Activated T-cell treated with anti-CD3 and anti-CD28 coated beads, Interleukin-2, amount 50 U/mL, for 24 hours (primary cell): ENCODE measurements around the gene BLCAP.

Experiments used
- DNase-seq: peaks from one replicate; pipeline ENCODE4 v3.0.0-alpha.2; 2020
- H3K27ac Mint-ChIP-seq: 2 replicates; pipeline ENCODE4 v1.8.0; 2020; ENCODE audit warnings: mild to moderate bottlenecking, mixed read lengths
- H3K27me3 Mint-ChIP-seq: 2 replicates; pipeline ENCODE4 v1.8.0; 2020; ENCODE audit warnings: mixed read lengths
- H3K36me3 Mint-ChIP-seq: 2 replicates; pipeline ENCODE4 v1.8.0; 2020; ENCODE audit warnings: low read depth, mixed read lengths
- H3K4me1 Mint-ChIP-seq: 2 replicates; pipeline ENCODE4 v1.8.0; 2020; ENCODE audit warnings: low read depth, mixed read lengths
- H3K4me3 Mint-ChIP-seq: 2 replicates; pipeline ENCODE4 v1.8.0; 2020; ENCODE audit warnings: mild to moderate bottlenecking, moderate library complexity, mixed read lengths
- H3K9me3 Mint-ChIP-seq: 2 replicates; pipeline ENCODE4 v1.8.0; 2020; ENCODE audit warnings: mixed read lengths

The BLCAP gene

GRCh38 chr20:37518606-37519507, 8.8 kb downstream of the BLCAP start:
- Mint-ChIP-seq H3K4me3 (no peak overlapping the region), H3K4me1 (peaks cover 37% of the 10 kb centered on the region), H3K36me3 (peaks cover 71% of the 10 kb centered on the region), H3K9me3 (no peaks in the 10 kb centered on the region), H3K27ac (no peak overlapping the region), H3K27me3 (no peaks in the 10 kb centered on the region)
- no peak for DNase-seq

GRCh38 chr20:37518059-37518458, 9.6 kb downstream of the BLCAP start:
- H3K4me1 Mint-ChIP-seq, result peaks cover 30% of the 10 kb centered on the region
- no peaks in the 10 kb centered on the region for H3K27me3 Mint-ChIP-seq
- peaks cover 71% of the 10 kb centered on the region for H3K36me3 Mint-ChIP-seq
- no peak overlapping the region for H3K27ac Mint-ChIP-seq
- no peaks in the 10 kb centered on the region for H3K9me3 Mint-ChIP-seq
- H3K4me3 Mint-ChIP-seq, result no peak overlapping the region
- DNase-seq, result no peak

DNA sequence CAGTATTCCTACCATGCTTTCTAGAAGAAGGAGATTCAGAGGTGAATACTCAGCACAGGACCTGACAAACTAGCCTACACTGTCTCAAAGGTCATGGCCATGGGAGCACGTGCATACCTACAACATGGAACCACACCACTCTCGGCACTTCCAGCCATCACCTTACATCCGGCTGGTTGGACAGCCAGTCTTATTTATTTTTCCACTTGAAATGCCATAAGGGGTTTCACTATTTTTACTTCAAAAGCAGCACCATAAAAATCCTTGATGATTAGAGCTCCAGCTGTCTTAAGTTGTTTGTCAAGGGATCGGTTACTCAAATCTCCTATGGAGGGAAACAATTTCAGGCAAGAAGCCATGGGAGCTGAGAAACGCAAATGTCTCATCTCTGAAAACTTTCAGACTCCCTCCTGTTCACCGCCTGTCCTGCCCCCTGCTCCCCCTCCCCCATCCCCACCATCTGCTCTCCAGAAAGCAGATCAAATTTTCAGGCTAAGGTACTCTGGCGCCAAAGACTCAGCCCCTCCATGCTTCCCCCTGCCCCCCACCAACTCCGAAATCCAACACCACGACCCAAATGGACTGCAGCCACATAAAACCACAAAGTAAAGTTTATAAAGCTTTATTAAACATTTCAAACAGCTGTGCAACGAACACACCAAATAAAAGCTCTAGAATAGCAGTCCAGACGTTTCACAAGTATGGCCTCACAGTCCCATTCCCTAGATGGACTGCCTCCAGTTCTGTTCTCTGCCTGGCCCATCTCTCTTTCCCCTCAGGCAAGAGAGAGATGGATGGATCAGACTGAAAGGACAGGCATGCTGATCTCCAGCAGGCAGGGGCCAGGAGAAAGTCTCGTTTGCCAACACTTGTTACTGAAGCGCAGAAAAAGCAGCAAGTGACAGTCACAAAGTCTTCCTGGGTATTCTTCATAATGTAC, 10.6 kb downstream of the BLCAP start:
- H3K36me3 Mint-ChIP-seq, result peaks cover 74% of the 10 kb centered on the region
- H3K27ac Mint-ChIP-seq, result no peak overlapping the region
- H3K27me3 Mint-ChIP-seq, result no peaks in the 10 kb centered on the region
- H3K9me3 Mint-ChIP-seq, result no peaks in the 10 kb centered on the region
- H3K4me1 Mint-ChIP-seq, result peaks cover 26% of the 10 kb centered on the region
- no peak overlapping the region for H3K4me3 Mint-ChIP-seq
- no peak for DNase-seq

DNA sequence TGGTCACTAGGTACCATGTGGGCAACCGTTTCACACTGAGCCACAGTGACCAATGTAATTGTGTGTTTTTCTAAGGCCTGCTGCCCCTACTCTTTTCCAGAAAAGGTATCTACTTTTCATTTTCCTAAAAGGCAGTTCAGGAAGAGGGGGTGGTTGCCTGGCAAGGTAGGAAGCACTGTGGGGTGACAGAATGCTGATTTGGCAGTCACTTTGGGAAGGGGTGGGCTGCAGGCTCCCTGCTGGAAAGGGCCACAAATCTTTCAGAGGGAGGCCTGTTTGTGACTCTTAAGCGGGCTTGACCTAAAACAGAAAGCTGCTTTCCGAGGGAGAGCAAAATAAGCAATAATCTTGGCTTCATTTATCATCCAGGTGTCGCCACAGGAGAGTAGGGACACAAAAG, 11.8 kb downstream of the BLCAP start:
- H3K36me3 Mint-ChIP-seq, result peaks cover 76% of the 10 kb centered on the region
- peaks cover 22% of the 10 kb centered on the region for H3K4me1 Mint-ChIP-seq
- H3K27ac Mint-ChIP-seq, result no peak overlapping the region
- H3K9me3 Mint-ChIP-seq, result no peaks in the 10 kb centered on the region
- DNase-seq, result no peak
- no peak overlapping the region for H3K4me3 Mint-ChIP-seq
- H3K27me3 Mint-ChIP-seq, result no peaks in the 10 kb centered on the region

DNA sequence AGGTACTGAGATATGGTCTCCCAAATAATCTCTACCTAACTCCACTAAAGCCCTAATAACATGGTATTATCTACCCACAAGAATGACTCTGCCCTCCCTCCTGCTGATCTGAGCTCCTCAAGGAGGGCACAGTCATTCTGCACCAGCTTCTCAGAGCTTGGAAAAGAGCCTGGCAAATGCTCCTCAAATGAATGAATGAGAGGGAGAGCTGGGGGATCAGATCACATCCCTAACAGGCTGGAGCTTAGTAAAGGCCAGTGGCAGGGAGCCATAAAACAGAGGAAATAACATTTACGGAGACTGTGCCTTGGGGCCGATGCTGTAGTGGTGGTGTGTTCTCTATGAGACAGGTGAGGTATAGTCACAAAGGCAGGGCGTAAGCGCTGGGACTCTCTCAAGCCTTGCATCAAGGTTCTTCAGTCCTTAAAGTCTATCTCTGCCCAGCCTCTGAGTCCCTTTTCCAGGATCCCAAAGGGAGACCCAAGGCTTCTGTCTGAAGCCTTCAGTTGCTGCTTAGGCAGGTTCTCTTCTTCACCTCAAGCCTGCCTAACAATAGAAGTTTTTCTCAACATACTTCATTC, 13.8 kb downstream of the BLCAP start:
- Mint-ChIP-seq H3K36me3 (peaks cover 73% of the 10 kb centered on the region), H3K9me3 (no peaks in the 10 kb centered on the region), H3K27ac (no peak overlapping the region), H3K4me1 (peaks cover 11% of the 10 kb centered on the region), H3K4me3 (no peak overlapping the region), H3K27me3 (no peaks in the 10 kb centered on the region)
- no peak for DNase-seq

DNA sequence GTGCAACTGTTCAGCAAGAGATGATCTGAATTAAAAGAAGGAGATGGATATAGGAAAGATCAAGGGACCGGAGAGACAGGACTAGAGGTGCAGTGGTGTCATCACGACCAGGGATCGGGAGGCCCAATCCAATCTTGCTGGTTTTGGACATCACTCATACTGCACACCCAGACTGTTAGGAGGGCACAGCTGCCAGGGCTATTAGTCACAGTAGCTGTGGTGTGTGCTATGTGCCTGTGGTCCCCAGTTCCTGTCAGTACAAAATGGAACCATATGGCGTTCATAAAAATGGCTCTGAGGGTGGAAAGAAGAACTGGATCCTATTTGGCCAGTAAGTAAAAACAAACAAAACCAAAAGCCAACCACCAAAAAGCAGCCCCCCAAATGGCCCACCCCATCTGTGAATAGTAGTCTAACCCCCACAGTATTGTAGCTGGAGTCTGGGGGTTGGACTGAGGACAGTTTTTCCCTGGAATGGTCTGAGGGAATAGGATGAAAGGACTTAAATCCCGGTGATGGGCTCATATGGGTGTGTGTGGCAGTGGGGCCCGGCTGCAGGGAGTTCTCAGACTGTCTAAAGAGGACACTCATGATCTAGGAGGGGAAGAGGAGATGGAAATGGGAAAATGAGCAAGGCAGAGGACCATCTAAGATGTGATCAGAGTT, 15.9 kb downstream of the BLCAP start:
- Mint-ChIP-seq H3K9me3 (no peaks in the 10 kb centered on the region), H3K27me3 (no peaks in the 10 kb centered on the region), H3K36me3 (peaks cover 55% of the 10 kb centered on the region), H3K4me3 (no peak overlapping the region), H3K4me1 (peaks cover 5% of the 10 kb centered on the region), H3K27ac (no peak overlapping the region)
- DNase-seq, result no peak

DNA sequence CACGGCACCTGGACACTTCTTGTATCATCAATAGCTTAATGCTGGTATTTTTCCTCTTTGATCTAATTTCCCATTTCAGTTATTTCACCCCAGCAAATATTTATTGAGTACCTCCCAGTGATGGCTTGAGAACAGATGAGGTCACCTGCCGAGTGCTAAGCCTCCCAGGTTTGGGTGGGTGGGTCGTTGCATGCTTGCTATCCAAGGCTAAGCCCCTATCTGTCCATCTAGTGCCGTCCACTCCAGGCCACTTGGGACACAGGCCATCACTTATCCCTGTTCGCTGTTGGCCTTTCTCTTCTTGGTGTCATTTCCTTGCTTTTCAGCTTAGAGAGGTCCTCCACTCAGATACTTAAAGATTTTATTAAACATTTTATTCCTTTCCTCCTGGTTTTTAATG, 17.4 kb downstream of the BLCAP start:
- H3K4me3 Mint-ChIP-seq, result no peak overlapping the region
- no peaks in the 10 kb centered on the region for H3K9me3 Mint-ChIP-seq
- H3K36me3 Mint-ChIP-seq, result peaks cover 45% of the 10 kb centered on the region
- no peaks in the 10 kb centered on the region for H3K27me3 Mint-ChIP-seq
- H3K4me1 Mint-ChIP-seq, result no peaks in the 10 kb centered on the region
- no peak overlapping the region for H3K27ac Mint-ChIP-seq
- DNase-seq, result no peak

DNA sequence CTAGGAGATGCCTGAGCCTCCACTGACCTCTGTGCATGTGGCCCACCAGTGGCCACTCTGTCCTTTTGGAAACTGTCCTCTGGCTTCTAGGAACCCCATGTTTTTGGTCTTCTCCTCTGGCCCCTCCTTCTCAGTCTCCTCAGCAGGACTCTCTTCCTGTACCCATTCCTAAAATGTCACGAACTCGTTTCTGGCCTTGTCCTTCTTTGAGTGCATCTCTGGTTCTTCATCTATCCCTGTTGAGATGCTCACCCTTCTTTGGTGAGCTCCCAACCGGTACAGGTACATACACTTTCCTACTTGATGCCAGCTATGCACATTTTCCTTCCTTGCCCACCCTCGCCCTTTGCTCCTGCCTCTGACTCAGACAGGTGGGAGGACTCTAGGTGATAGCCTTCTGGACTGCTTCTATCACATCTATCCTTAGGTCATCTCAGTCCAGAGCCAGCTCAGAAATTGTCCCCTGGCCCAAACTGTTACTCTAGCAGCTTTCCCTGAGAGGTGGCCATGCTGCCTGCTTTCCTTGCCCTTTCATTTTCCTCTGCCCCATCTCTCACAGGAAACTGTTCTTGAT, 21.4 kb downstream of the BLCAP start:
- no peak for DNase-seq
- no peaks in the 10 kb centered on the region for H3K4me1 Mint-ChIP-seq
- no peaks in the 10 kb centered on the region for H3K9me3 Mint-ChIP-seq
- H3K4me3 Mint-ChIP-seq, result no peak overlapping the region
- peaks cover 16% of the 10 kb centered on the region for H3K36me3 Mint-ChIP-seq
- no peaks in the 10 kb centered on the region for H3K27me3 Mint-ChIP-seq
- no peak overlapping the region for H3K27ac Mint-ChIP-seq

- Mint-ChIP-seq H3K4me3 (no peak overlapping the region), H3K36me3 (peaks cover 8% of the 10 kb centered on the region), H3K9me3 (no peaks in the 10 kb centered on the region), H3K4me1 (no peaks in the 10 kb centered on the region), H3K27me3 (no peaks in the 10 kb centered on the region), H3K27ac (no peak overlapping the region)
- no peak for DNase-seq
Measured at GRCh38 chr20:37505263-37506151, 22.2 kb downstream of the BLCAP start.

GRCh38 chr20:37504404-37505096, 23.1 kb downstream of the BLCAP start:
- no peaks in the 10 kb centered on the region for H3K27me3 Mint-ChIP-seq
- DNase-seq, result no peak
- no peaks in the 10 kb centered on the region for H3K9me3 Mint-ChIP-seq
- peaks cover 3% of the 10 kb centered on the region for H3K36me3 Mint-ChIP-seq
- H3K27ac Mint-ChIP-seq, result no peak overlapping the region
- H3K4me3 Mint-ChIP-seq, result no peak overlapping the region
- H3K4me1 Mint-ChIP-seq, result no peaks in the 10 kb centered on the region

GRCh38 chr20:37503256-37503927, 24.3 kb downstream of the BLCAP start:
- H3K4me1 Mint-ChIP-seq, result no peaks in the 10 kb centered on the region
- H3K36me3 Mint-ChIP-seq, result peaks cover 4% of the 10 kb centered on the region
- no peak overlapping the region for H3K4me3 Mint-ChIP-seq
- DNase-seq, result no peak
- no peaks in the 10 kb centered on the region for H3K9me3 Mint-ChIP-seq
- no peak overlapping the region for H3K27ac Mint-ChIP-seq
- no peaks in the 10 kb centered on the region for H3K27me3 Mint-ChIP-seq

GRCh38 chr20:37502654-37503053, 25.0 kb downstream of the BLCAP start:
- Mint-ChIP-seq H3K27ac (no peak overlapping the region), H3K27me3 (no peaks in the 10 kb centered on the region), H3K4me1 (no peaks in the 10 kb centered on the region), H3K9me3 (no peaks in the 10 kb centered on the region), H3K36me3 (peaks cover 4% of the 10 kb centered on the region), H3K4me3 (no peak overlapping the region)
- no peak for DNase-seq
